NCI-H82 treated with DMSO at 0.1 percent for 48 hours (cell line): ENCODE data around the gene POFUT2.

Source experiments
- DNase-seq: peaks from one replicate; lab custom pipeline; 2025; ENCODE audit not compliant: unreplicated experiment; lab: John Stamatoyannopoulos, UW

The POFUT2 gene

DNA sequence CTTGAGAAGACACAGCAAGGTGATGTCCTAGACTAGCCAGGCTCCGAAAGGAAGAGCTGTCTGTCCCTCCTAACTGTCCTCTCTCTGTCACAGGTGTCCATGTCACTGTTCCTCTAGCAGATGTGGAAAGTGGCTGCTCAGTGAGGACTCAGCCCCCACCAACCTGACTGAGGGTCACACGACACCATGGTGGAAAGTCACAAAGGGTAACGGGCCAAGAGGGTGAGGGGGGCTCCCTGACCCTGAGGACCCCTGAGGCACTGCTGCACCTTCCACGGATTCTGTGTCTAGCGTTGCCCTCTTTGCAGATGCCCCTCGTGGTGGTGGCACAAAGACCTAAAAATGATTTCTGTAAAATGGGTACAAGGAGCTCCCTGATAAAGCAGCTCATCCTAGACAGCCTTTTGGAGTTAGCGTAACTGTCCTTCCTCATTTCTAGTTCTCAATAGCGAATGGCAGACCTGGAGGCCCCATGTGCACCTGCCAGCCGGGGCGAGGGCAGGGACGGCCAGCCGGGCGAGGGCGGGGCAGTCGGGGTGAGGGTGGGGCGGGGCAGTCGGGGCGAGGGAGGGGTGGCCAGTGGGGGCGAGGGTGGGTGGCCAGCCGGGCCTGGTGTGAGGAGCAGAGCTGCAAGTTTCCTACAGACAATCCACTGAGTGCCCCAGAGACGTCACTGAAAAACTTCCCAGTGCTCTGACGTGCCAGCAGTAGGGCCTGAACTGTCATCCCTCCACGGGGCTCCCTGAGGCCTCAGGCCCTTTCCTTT, 23.4 kb downstream of the POFUT2 start:
- no peak for DNase-seq

DNA sequence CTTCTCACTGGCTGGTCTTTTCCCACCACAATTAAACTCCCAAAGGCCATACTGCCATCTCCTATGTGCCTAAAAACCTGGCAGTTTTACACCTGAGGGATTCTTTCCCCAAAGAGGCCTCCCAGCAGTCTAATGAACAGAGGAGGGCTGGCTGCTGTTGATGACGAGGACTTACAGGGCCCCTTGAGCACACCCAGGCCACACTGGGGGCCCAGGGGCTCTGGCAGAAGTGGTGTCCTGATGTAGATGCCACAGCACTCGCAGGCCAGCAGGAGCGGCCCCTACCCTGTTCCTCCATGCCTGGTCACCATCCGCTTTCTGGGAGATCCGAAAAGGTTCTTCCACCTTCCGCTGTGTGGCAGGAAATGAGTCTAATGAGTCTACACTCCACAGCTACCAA, 24.2 kb downstream of the POFUT2 start:
- DNase-seq, result no peak

DNA sequence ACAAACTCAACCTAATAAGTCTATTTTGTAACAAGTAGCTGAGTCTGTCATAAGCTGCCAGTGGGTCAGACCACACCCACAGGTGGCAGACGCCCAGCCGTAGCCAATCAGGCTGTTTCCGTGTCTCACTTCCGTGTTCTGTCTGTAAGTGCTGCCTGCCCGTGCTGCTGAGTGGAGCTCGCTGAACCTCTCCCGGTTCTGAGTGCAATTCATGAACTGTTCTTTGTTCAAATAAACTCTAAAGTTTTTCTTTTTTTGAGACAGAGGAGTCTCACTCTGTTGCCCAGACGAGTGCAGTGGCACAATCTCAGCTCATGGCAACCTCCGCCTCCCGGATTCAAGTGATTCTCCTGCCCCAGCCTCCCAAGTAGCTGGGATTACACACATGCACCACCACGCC, 25.1 kb downstream of the POFUT2 start:
- no peak for DNase-seq

DNA sequence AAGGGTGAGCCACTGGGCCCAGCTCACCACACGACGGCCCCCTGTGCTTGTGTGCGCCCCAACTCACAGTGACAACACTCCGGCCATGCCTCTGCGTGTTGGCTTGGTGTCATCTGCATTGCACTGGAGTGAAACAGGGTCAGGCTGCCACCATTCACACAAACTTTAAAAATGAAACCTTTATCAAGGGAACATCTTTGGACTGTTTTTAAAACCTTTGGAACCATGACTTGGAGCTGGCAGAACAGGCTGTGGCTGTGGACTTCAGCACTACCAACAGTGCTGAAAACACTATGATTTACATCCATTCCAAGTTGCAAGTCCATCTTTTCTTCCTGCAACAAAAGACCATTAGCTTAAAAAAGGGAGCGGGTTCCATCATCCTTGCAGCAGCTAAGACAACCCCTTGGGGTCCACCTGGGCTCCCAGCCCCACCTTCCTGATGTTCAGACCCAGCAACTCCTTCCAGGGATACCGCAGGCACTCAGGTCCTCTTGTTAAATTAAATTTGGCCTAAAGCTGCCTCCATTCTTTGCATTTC, 25.6 kb downstream of the POFUT2 start:
- no peak for DNase-seq

DNA sequence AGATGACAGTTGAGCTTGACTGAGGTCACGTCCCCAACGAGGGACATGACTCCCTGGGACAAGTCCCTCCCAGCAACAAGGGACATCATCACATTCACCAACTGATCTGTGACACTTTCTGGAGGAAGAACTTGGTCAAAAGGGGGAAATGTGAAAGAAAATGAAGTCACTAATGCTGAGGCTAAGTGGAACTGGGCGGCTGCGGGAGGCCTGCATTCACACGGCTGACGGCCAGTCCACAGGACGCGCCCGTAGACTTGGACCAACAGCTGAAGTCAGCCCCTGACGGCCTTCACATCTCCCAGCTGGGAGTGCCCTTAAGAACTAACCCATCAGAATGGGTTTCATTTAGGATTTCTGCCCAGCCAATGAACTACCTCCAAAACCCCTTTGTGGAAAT, 26.6 kb downstream of the POFUT2 start:
- no peak for DNase-seq

DNA sequence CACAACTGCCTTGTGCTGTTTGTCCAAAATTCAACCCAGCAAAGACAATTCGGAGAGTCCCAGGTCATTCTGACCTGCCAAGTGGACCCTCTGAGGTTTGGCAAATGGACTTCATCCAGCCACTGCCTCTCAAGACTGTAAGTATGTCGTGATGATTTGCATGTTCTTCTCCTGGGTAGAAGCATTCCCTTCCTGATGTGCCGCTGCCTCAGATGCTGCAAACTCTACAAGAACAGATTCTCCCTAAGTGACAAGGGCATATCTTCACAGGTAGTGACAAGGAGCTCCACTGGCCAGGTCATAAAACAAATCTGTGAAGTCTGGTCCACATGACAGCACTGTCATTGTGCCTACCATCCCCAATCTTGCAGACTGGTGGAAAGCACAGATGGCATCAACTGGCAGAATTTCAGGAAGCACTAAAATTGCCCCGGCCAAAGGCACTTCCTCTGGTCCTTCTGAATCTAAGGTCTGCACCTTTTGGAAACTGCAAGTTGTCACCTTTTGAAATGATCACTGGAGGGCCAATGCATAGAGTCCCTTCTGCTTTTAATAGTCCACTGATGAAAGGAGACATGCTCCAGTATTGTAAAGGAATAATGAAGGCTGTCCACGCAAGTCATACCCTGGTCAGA, 27.4 kb downstream of the POFUT2 start:
- no peak for DNase-seq

DNA sequence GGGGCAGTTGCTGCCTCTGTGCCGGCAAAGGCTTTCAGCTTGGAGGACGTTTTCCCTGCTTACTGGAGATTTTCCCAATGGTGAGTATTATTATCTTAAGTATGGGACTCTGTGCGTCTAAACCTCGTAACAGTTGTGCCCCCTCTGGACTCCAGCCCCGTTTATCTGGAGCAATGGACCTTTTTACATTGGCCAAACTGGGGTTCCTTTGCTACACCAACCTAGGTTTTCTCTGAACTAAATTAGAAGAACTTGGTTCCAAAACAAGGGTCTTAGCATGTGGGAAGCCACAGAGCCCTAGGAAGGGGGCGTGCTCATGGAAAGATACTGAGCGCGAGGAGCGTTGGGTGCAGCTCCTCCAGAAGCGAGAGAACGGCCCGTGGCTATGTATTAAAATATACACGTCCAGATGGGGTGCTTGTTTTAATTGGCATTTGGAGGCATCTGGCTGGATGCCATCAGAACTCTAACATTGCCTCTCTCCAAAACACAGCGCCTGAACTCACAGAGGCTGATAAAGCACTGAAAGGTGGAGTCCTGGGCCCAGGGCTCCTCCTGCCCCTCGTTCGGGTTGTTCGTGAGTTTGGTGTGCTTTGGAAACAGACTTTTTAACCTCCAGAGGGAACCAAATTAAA, 28.4 kb downstream of the POFUT2 start:
- no peak for DNase-seq

DNA sequence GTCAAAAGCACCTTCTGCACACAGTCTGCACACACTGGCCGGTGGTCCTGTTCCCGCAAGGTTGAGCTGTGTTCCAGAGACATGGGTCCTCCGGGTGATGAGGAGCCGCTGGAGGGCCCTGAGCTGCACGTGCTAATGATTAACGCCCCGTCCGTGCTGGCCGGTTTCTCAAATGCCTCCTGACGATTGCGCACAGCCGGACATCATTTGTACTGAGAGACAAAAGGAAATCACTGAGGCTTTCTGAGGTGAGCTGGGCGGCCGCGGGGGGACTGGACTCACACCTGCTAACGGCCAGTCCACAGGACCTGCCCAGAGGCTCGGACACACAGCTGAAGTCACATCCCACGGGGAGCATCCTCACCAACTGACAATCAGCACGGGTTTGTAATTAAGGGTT, 29.2 kb downstream of the POFUT2 start:
- no peak for DNase-seq

DNA sequence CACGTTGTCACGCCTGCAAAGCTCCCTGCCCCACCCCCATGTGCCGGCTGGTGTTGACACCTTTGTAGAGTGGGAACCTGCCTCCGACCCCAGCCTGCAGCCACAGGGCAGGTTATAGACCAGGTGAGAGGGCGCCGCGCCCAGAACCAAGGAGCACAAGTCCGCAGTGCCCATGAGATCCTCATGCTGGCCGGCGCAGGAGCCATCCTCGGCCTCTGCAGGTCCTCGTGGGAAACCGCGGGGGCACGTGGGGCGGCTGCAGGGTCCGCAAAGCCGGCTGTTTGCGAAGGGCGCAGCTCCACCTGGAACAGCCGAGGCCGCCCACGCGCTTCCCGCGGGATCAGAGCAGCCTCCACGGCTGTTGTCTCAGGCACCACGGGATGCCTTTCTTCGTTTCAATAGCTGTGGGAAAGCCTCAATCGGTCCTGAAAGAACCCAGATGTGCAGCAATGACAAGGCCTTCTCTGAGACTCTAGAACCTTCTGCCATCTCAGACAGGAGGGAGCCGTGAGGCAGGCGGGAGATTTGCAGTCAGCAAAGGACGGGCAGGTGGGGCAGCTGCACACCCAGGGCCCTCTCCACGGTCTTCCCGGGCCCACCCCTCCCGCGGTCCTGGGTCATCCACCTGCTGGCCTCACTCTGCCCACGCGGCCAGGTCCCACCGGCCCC, 29.9 kb downstream of the POFUT2 start:
- DNase-seq, result no peak

DNA sequence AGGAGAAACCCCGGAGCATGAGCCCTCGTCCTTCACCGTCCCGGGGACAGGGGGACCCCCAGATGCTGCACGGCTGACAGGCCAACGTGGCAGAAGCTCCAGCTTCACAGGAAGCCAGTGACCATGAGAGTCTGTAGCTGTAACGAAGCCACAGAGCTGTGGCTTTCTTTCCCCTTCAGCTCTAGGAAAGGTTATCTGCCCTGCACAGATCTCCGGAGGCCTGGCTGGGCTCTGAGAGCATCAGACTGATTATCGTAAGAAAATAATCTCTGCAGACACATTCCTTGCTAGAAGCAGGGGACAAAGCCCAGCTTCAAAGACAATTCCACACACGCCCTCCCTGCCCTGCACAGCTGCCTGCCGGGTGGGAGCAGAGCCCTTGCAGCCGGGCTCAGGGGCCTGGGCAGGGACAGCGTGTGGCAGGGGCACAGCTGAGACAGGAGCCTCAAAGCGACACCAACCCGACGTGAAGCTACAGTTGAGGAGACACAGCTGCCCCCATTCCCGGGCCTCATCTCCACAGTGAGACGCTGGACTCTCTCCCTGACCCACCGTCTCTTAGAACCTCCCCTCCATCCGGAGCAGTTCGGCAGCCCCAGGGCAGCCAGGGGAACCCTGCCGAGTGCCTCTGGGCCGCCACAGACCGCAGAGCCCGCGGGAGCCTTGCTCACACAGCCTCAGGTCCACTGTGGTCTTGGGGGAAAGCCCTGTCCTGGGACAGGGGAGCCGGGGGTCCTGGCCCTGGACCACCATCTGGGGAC, 30.6 kb downstream of the POFUT2 start:
- no peak for DNase-seq

DNA sequence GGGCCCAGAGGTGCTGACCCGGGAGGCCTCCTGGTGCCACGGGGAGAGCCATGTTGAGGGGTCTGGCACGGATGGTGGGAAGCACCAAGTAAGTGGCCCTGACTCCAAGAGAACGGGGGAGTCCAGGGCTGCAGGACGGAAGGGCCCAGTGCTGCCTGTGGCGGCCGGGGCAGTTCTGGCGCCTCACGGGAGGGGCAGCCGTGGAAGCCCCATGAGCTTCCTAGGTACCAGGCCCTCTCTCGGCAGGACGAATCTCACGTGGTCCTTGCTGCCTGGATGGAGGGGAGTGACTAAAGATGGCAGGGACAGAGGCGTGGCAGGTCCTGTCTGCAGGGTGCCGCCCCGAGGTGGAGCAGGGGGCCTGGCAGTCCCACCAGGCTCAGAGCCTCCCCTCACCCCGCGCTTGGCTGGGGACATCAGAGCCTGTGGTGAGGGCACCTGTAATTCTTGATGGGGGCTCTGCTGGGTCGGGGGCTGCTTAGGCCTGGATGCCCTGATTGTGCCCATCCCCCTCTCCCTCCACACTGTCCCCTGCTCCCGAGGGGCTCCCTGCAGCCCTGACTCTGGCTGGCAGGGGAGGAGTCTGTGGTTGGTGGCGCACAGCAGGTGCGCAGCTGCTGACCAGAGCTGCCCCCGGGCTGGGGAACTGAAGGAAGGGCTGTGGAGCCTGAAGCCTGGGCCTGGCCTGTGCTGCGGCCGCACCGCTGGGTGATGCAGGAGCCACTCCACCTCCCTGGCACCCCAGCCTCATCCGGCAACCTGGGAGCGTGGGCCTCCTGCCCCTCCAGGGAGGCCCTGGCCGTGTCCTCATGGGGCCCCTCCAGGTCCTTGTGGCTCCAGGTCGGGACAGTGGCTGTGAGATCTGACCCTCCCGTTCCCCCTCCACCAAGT, 31.4 kb downstream of the POFUT2 start:
- DNase-seq, result no peak

DNA sequence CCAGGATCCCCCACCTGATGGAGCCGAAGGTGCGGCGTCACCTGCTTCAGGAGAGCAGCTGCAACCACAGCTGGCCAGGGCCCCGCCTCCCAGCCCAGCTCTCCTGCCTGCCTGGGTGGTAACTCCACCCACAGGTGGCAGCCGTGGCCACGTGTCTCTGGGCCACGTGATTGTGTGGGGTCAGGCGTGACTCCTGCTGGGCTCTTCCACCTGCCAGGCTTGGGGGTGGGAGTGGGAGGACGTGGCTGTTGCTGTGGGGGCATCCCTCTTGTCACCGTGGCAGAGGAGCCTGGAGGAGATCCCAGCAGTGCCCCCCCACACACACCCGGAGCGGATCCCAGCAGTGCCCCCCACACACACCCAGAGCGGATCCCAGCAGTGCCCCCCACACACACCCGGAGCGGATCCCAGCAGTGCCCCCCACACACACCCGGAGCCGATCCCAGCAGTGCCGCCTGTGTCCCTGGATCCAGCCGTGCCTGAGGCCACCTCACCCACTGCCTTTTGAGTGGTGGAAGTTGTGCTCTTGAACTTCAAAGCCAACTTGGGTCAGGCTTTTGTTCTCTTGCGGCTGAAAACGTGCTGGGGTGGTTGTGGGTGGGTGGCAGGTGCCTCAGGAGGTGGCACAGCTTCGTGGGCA, 32.2 kb downstream of the POFUT2 start:
- DNase-seq, result no peak

DNA sequence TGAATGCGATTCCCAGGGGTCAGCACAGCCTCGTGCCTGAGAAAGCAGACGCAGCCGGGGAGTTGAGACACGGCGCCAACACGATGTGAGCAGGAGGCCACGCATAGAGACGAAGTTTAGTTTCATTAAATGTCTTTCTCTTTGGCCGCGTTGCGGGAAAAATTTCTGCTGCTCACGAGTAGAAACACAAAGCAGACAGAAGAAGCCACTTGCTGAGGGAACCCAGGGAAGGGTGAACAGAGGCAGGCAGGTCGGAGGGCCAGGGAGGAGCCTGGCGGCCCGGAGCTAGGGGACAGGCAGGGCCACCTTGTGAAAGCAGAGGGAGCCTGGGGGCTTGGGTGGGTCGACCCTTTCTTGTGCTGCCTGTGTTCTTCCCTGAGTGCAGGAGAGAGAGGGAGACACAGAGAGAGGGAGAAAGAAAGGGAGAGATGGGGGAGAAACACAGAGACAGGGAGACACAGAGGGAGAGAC, 33.2 kb downstream of the POFUT2 start:
- no peak for DNase-seq

DNA sequence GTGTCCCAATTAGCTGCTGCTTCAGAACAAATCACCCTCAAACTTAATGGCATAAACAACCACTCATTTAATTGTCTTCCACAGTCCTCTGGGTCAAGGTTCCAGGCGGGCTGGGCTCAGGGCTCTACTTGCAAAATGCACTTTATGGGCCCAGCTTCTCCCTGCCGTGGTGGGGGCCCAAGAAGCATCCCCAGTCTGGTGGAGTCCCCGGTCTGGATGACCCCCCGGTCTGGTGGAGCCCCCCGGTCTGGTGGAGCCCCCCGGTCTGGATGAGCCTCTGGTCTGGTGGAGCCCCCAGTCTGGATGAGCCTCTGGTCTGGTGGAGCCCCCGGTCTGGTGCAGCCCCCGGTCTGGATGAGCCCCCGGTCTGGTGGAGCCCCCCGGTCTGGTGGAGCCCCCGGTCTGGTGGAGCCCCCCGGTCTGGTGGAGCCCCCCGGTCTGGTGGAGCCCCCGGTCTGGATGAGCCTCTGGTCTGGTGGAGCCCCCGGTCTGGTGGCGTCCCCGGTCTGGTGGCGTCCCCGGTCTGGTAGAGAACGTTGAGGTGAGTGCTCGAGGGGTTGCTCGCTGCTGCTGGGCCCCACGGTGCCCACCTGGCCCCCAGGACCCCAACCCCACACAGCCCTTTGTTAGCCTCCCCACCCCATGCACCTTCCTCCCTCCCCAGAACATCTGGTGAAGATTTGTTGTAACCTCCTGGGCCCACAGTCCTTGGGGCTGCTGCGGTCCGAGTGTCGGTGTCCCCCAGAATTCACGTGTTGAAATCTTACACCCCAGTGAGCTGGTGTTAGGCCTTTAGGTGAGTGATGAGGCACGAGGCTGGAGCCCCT, 33.8 kb downstream of the POFUT2 start:
- no peak for DNase-seq

DNA sequence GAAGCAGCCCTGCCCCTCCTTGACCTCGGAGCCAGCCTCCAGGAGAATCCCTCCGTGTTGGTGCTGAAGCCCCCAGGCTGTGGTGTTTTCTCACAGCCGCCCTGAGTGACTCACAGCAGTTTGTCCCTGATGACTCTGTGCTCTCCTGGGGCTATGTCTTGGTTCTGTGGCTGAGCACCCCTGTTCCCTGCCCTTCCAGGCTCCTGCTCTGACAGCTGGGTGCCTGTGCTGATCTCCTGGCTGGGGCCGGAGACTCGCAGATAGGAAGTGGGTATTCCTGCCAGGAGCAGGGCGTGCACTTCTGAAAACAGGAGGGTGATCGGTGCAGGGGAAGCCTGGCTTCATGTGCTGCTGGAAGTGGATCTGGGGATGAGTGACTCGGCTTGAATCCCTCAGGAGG, 34.5 kb downstream of the POFUT2 start:
- DNase-seq, result no peak

DNA sequence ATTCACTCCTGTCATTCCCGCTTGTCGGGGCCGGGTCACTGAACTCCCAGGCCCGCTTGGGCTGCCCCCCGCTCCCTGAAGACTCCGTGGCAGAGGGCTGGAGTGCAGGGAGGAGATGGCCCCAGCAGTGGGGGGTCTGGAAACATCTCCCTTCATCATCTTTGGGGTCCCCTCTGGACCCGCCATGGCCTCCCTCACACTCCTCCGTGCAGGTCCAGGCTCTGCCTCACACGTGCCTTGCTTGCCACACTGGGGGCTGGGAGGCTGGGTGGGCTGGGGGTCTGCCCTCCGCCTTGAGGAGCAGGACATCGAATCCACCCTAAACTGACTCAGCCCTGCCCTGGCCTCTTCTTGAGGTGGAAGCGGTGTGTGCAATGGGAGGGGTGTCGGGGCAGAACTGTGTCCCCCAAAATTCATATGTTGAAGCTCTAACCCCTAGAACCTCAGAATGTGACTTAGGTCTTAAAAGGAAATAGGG, 35.2 kb downstream of the POFUT2 start:
- DNase-seq, result no peak

DNA sequence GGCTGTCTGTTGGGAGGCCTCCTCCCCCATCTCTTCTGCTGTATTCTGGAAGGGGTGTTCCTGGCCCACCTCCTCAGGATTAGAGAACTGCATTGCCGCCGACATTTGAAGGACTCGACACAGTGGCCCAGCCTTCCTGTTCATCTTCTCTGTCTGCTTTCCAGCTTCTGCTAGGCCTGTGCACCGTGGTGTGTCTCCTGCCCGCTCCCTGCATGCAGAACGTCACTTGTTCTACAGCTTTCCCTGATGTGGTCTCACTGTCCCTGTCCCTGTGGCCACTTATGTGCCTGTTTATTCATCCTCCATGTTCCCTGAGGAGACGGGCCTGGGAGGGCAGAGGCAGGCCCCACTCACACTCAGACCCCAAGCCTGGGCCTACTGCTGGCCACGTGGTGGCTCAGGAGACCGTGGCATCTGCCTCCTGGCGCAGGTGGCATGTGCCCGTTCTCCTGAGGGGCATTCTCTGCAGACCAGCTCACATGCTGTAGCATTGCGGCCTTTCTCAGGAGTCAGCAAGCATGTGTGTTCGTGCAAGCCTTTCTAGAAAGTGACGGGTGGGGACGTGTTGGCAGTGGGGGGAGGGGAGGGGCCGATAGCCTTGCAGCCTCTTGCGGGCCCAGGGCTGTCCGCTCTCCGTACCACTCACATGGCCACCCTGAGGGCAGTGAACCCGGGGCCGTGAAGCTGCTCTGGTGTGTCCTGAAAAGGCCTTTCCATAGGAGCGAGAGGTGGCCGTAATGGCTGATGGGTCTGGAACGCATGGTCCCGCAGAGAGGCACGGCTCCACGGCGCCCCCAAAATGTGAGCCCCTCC, 35.9 kb downstream of the POFUT2 start:
- no peak for DNase-seq
